Cardiac fibroblast (primary cell): ENCODE data around the gene LY6G6F.

Experiments
- DNase-seq, 2 donors: peaks; one replicate each; pipeline versions ENCODE4 v3.0.0 to v3.0.0-alpha.2; 2010; ENCODE audit warnings: low read depth in 2 of 2
- H3K4me3 ChIP-seq, 2 donors: replicated peaks in 1 of 2; 1 replicate in 1 of 2; 2 replicates in 1 of 2; pipeline ENCODE4 v1.5.1; 2011; ENCODE audit warnings: low read depth in 2 of 2, low read length in 2 of 2, mild to moderate bottlenecking in 2 of 2, moderate library complexity in 1 of 2
- CTCF ChIP-seq: IDR thresholded peaks from one replicate; pipeline ENCODE4 v1.5.1; 2011; ENCODE audit warnings: low read depth, mild to moderate bottlenecking, low read length, inconsistent platforms

LY6G6F gene

DNA sequence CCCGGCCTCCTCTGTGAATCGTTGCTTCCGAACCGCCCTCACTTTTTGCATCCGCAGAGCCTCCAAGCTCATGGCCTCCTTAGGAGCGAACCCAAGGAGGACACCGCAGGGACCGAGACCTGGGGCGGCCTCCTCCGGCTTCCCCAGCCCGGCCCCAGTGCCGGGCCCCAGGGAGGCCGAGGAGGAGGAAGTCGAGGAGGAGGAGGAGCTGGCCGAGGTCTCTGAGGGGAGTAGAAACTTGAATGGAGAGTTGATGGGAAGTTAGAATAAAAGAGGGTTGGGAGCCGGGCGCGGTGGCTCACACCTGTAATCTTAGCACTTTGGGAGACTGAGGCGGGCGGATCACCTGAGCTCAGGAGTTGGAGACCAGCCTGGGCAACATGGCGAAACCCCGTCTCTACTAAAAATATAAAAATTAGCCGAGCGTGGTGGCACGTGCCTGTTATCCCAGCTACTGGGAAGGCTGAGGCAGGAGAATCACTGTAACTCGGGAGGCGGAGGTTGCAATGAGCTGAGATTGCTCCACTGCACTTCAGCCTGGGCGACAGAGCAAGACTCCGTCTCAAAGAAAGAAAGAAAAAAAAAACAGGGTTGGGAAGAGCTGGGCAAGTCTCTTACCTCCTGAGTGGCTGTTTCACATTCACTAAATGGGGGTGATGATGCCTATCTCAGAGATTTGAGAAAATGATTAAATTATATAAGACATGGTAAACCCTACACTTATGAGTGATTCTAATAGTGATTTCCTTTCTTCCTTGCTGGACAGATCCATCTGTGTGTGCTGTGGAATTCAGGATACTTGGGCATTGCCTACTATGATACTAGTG, 33.9 kb downstream of the LY6G6F start:
- peak in 1 of 2 donors; percentile 38 for DNase-seq
- H3K4me3 ChIP-seq: peak overlapping the region; percentile 89 to 94
- no peak for TF ChIP-seq CTCF

GRCh38 chr6:31741815-31742214, 35.1 kb downstream of the LY6G6F start:
- no peak for DNase-seq
- TF ChIP-seq CTCF: no peak
- H3K4me3 ChIP-seq: no peak overlapping the region

DNA sequence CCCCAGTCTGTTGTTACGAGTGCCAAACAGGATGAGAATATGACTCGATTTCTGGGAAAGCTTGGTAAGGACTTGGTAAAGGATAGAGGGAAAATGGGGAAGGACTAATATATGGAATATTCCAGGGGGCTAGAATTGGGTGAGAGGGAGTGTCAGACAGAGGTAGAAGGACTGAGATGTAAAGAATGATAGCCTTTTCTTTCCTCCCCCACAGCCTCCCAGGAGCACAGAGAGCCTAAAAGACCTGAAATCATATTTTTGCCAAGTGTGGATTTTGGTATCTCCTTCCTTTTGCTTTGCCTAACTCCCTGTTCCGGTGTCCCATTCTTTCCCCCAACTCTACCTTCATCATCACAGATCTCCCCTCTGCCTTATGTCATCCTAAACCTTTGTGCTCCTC, 36.2 kb downstream of the LY6G6F start:
- DNase-seq: no peak
- no peak for TF ChIP-seq CTCF
- no peak overlapping the region for H3K4me3 ChIP-seq

- no peak overlapping the region for H3K4me3 ChIP-seq
- no peak for DNase-seq
- no peak for TF ChIP-seq CTCF
Measured at GRCh38 chr6:31744422-31744821, 37.8 kb downstream of the LY6G6F start.

GRCh38 chr6:31749301-31750036, 42.8 kb downstream of the LY6G6F start:
- no peak overlapping the region for H3K4me3 ChIP-seq
- TF ChIP-seq CTCF: no peak
- no peak for DNase-seq

DNA sequence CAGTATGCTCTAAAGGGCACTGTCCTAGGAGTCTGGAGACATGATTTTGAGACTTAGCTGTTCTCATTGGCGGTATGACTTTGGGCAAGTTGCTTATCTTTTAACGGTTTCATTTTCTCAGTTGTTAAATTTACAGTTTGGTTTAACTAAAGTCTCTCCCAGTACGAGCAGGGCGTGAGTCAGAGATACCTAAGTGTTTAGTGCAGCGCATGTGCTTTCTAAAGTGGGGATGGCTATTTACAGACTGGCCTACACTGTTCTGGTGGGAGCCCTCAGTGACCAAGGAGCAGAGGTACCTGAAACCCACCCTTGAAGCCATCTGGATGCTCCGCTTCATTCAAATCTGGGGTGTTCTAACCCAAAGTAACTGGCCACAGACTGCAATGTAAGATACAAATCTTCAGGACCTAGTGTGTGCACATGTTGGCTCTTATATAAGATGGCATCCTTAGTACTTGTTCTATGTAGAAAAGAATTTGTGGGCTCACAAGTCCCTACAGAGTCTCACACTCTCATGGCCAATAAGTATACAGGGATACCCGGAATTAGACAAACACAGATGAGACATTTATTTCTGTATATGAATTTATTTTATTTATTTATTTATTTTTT, 43.9 kb downstream of the LY6G6F start:
- peak in 1 of 2 donors; percentile 65 for DNase-seq
- no peak for TF ChIP-seq CTCF
- H3K4me3 ChIP-seq: no peak overlapping the region
